RKO (cell line): ENCODE measurements around the gene NR2E3.
"Not testable (repeated sequence)": the region's sequence is repeated elsewhere in the genome, so short reads cannot be mapped to it uniquely, and the experiment has no call there.

Experiments
- DNase-seq: peaks from one replicate; pipeline ENCODE4 v3.0.0-alpha.2; 2016; ENCODE audit warnings: low spot score

The NR2E3 gene

DNA sequence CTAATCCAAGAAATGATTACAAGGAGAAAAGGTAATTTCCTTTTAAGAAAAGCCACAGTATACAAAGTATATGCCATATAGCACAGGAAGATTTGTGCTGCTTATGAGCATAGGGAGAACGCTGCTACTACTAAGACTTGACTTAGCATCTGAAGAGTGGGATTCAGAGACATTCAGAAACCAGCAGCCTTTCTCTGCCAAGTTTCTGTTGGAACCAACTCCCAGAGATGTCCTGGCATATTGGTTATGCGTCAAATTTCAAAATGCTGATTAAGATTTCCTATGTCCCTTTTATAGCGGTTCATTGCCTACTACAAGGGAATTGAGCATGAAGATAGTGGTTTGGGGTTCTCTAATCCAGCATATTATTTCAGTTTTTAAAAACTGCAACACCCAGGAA lies 4.9 kb downstream of the NR2E3 start:
- no peak for DNase-seq

GRCh38 chr15:71817351-71817750 lies 7.0 kb downstream of the NR2E3 start:
- DNase-seq: no peak

- no peak for DNase-seq
These were observed 9.8 kb downstream of the NR2E3 start for GRCh38 chr15:71820127-71820526.

DNA sequence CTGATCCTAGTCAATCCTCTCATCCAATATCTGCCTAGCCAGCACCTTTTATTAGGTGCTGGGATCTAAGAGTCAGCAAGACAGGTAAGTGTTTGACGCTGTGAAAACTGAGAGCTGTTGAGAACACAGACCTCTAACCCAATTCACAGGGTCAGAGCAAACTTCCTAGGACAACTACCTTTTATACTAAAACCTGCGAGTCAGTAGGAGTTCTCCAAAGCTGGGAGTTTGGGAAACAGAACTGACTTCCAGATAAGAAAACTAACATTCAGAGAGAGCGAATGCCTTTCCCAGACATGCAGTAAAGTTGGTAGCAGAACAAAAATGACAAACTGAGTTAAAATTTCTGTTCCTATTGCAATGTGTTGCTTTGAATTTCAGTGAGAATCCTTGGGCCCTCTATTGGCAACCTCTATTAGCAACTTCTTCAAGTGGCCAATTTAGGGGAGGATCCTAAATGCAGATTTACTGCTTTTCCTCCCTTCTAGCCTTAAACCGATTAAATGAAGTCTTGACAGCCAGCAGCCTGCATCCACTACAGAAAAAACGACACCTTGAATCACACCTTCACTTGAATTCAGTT lies 11.3 kb downstream of the NR2E3 start:
- no peak for DNase-seq

GRCh38 chr15:71822890-71823630 lies 12.7 kb downstream of the NR2E3 start:
- no peak for DNase-seq

GRCh38 chr15:71823801-71824200 lies 13.4 kb downstream of the NR2E3 start:
- no peak for DNase-seq

GRCh38 chr15:71825021-71825730 lies 14.8 kb downstream of the NR2E3 start:
- DNase-seq: no peak

DNA sequence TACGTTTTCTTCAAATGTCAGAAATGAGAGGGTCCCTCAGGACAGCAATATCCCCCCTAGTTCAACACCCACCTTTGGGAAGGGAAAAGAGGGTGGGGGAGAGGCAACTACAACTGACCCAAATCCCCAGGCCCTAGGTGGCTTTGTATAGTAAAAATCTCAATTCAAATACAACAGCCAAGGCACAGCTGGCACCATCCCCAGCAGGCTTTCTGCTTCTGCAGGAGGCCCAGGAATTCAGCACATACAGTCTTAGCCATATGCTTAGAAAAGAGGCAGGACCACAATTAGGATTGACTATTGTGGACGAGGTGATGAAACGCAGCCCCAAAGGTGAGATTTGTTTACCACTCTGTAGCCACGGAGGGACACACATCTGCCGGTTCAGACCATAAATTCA lies 15.8 kb downstream of the NR2E3 start:
- DNase-seq: no peak

DNA sequence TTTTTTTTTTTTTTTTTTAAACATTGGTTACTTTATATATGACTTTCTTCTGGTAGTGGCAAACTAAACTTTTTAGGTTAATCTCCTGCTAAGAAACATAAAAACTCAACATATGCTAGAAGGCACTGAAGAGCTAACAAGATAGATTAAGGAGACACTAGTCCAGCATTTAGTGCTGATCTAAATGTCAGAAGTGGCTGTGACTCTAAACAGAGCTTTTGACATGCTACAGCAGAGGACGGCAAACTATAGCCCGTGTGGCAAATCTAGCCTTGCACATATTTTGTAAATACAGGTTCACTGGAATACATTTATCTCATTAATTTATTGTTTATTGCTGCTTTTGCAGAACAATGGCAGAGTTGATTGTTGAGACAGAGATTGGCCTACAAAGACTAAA lies 20.6 kb downstream of the NR2E3 start:
- DNase-seq: no peak

DNA sequence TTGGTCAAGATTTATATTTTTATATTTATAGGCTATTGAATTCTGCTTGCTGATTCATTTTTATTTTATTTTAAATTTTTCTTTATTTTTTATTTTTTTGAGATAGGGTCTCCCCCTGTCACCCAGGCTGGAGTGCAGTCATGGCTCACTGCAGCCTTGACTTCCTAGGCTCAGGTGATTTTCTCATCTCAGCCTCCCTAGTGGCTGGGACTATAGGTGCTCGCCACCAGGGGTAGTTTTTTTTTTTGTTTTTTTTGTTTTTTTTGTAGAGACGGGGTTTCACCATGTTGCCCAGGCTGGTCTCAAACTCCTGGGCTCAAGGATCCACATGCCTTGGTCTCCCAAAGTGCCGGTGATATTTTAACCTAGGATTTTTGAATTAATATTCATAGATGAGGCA lies 31.2 kb downstream of the NR2E3 start:
- DNase-seq: no peak

GRCh38 chr15:71844916-71845315 lies 34.6 kb downstream of the NR2E3 start:
- DNase-seq: no peak

DNA sequence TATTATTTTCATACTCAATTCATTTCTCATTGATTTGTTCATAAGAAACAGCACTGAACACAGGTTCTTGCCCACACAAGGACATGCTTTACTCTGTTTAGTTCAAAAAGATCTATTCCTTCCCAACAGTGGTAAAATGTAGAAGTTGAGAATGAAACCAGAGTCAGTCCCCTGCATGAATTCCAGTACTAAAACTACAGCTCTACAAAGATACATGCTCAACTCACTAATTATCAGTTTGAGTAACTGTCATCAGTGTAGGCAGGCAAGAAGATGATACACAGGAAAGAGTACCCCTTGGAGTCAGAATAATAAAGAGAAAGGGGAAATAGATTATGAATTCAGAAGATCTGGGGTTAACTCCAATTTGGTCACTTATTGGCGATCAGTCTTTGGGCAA lies 43.2 kb downstream of the NR2E3 start:
- DNase-seq: no peak

GRCh38 chr15:71858232-71858631 lies 47.9 kb downstream of the NR2E3 start:
- not testable (repeated sequence) for DNase-seq
